Karpas-422 (cell line): Measurements from ENCODE around the gene DNAJC6. TPM values are rescaled to one million over a fixed set of nuclear protein-coding genes. Genes with fewer than 3 reads are reported as not detected.

ENCODE experiments used
- DNase-seq: peaks from one replicate; pipeline ENCODE4 v3.0.0-alpha.2; 2015
- H2AFZ ChIP-seq: fragments of 200-600 bp; sonication (generic); 2 replicates; pipeline ENCODE4 v1.6.1; 2014; ENCODE audit warnings: antibody characterized with exemption, low read length, mixed read lengths
- H3K27ac ChIP-seq: fragments of 200-600 bp; sonication (generic); 2 replicates; pipeline ENCODE4 v1.5.1; 2014; ENCODE audit warnings: mild to moderate bottlenecking, low read length, moderate library complexity
- H3K27me3 ChIP-seq: fragments of 200-600 bp; sonication (generic); 2 replicates; pipeline ENCODE4 v1.6.1; 2014; ENCODE audit warnings: low read length, mixed read lengths
- H3K36me3 ChIP-seq: fragments of 200-600 bp; sonication (generic); 2 replicates; pipeline ENCODE4 v1.6.1; 2014; ENCODE audit warnings: low read length, mixed read lengths; ENCODE audit not compliant: insufficient read depth
- H3K4me1 ChIP-seq: fragments of 200-600 bp; sonication (generic); 2 replicates; pipeline ENCODE4 v1.6.1; 2014; ENCODE audit warnings: mild to moderate bottlenecking, low read length, mixed read lengths
- H3K4me2 ChIP-seq: fragments of 200-600 bp; sonication (generic); 2 replicates; pipeline ENCODE4 v1.6.1; 2014; ENCODE audit warnings: low read length, low read depth, mild to moderate bottlenecking; ENCODE audit not compliant: poor library complexity, severe bottlenecking
- H3K4me3 ChIP-seq: fragments of 200-600 bp; sonication (generic); 2 replicates; pipeline ENCODE4 v1.5.1; 2014; ENCODE audit warnings: mild to moderate bottlenecking, antibody characterized with exemption, low read length, mixed read lengths
- H3K79me2 ChIP-seq: fragments of 200-600 bp; sonication (generic); 2 replicates; pipeline ENCODE4 v1.6.1; 2014; ENCODE audit warnings: mild to moderate bottlenecking, low read length, mixed read lengths
- H3K9ac ChIP-seq: fragments of 200-600 bp; sonication (generic); 2 replicates; pipeline ENCODE4 v1.6.0; 2014; ENCODE audit warnings: low read length
- H3K9me2 ChIP-seq: fragments of 200-600 bp; sonication (generic), shearing (Covaris generic); replicated peaks from 2 replicates; pipeline ENCODE4 v1.6.0; 2014; ENCODE audit warnings: mild to moderate bottlenecking, low read length, moderate library complexity; ENCODE audit not compliant: insufficient read depth
- H3K9me3 ChIP-seq: fragments of 300-700, 200-600 bp; sonication (generic); 2 replicates; pipeline ENCODE4 v1.6.1; 2014; ENCODE audit warnings: low read length, mixed read lengths
- H4K20me1 ChIP-seq: fragments of 200-600 bp; sonication (generic); 2 replicates; pipeline ENCODE4 v1.6.1; 2014; ENCODE audit warnings: mild to moderate bottlenecking, antibody characterized with exemption, low read length, low read depth; ENCODE audit not compliant: insufficient read depth
- total RNA-seq: library from RNA; depleted of rRNA; stranded (reverse); fragments of >200 nt; shearing (Covaris generic); gene quantifications from 2 replicates; pipeline ENCODE4 v1.2.3, GENCODE V29; 2014; ENCODE audit warnings: low replicate concordance

DNAJC6 gene
- total RNA-seq, 1 experiment from 2014 or later, result 0.37 TPM

GRCh38 chr1:65267271-65267670, 42.1 kb upstream of the DNAJC6 start:
- Histone ChIP-seq H3K79me2 (no peaks in the 10 kb centered on the region), H3K4me1 (no peaks in the 10 kb centered on the region), H4K20me1 (no peaks in the 10 kb centered on the region), H3K4me2 (no peak overlapping the region), H3K27me3 (no peaks in the 10 kb centered on the region), H3K4me3 (no peak overlapping the region), H2AFZ (no peak overlapping the region), H3K36me3 (no peaks in the 10 kb centered on the region), H3K9me2 (no peaks in the 10 kb centered on the region), H3K27ac (no peak overlapping the region), H3K9me3 (no peaks in the 10 kb centered on the region), H3K9ac (no peak overlapping the region)
- DNase-seq, result no peak

GRCh38 chr1:65267683-65268082, 41.7 kb upstream of the DNAJC6 start:
- H3K9me3 ChIP-seq, result no peaks in the 10 kb centered on the region
- no peak overlapping the region for H3K9ac ChIP-seq
- no peaks in the 10 kb centered on the region for H3K27me3 ChIP-seq
- H3K36me3 ChIP-seq, result no peaks in the 10 kb centered on the region
- no peak overlapping the region for H3K4me3 ChIP-seq
- H4K20me1 ChIP-seq, result no peaks in the 10 kb centered on the region
- no peaks in the 10 kb centered on the region for H3K79me2 ChIP-seq
- no peaks in the 10 kb centered on the region for H3K4me1 ChIP-seq
- H3K9me2 ChIP-seq, result no peaks in the 10 kb centered on the region
- no peak overlapping the region for H2AFZ ChIP-seq
- DNase-seq, result no peak
- no peak overlapping the region for H3K27ac ChIP-seq
- no peak overlapping the region for H3K4me2 ChIP-seq

- no peaks in the 10 kb centered on the region for H3K79me2 ChIP-seq
Measured at GRCh38 chr1:65269612-65270011, 39.7 kb upstream of the DNAJC6 start.

GRCh38 chr1:65276197-65276939, 33.0 kb upstream of the DNAJC6 start:
- no peak overlapping the region for H3K9ac ChIP-seq
- no peaks in the 10 kb centered on the region for H3K27me3 ChIP-seq
- H3K27ac ChIP-seq, result no peak overlapping the region
- no peak for DNase-seq
- H3K36me3 ChIP-seq, result no peaks in the 10 kb centered on the region
- H3K9me3 ChIP-seq, result no peaks in the 10 kb centered on the region
- H3K79me2 ChIP-seq, result no peaks in the 10 kb centered on the region
- no peak overlapping the region for H3K4me2 ChIP-seq
- H3K9me2 ChIP-seq, result no peaks in the 10 kb centered on the region
- no peaks in the 10 kb centered on the region for H4K20me1 ChIP-seq
- no peak overlapping the region for H3K4me3 ChIP-seq
- no peaks in the 10 kb centered on the region for H3K4me1 ChIP-seq
- no peak overlapping the region for H2AFZ ChIP-seq

More at GRCh38 chr1:65269612-65270011, 39.7 kb upstream of the DNAJC6 start:
- Histone ChIP-seq H4K20me1 (no peaks in the 10 kb centered on the region), H3K27ac (no peak overlapping the region), H3K4me3 (no peak overlapping the region), H3K9ac (no peak overlapping the region), H3K9me2 (no peaks in the 10 kb centered on the region), H3K27me3 (no peaks in the 10 kb centered on the region), H3K4me1 (no peaks in the 10 kb centered on the region), H3K9me3 (no peaks in the 10 kb centered on the region), H2AFZ (no peak overlapping the region), H3K4me2 (no peak overlapping the region), H3K36me3 (no peaks in the 10 kb centered on the region)
- no peak for DNase-seq

GRCh38 chr1:65277605-65278347, 31.6 kb upstream of the DNAJC6 start:
- H3K4me2 ChIP-seq, result no peak overlapping the region

GRCh38 chr1:65278376-65279069, 30.8 kb upstream of the DNAJC6 start:
- no peaks in the 10 kb centered on the region for H3K79me2 ChIP-seq
- H2AFZ ChIP-seq, result no peak overlapping the region
- no peaks in the 10 kb centered on the region for H3K4me1 ChIP-seq
- no peaks in the 10 kb centered on the region for H3K36me3 ChIP-seq
- H3K27ac ChIP-seq, result no peak overlapping the region
- no peaks in the 10 kb centered on the region for H4K20me1 ChIP-seq
- no peak for DNase-seq
- H3K9ac ChIP-seq, result no peak overlapping the region
- no peak overlapping the region for H3K4me3 ChIP-seq
- no peaks in the 10 kb centered on the region for H3K9me3 ChIP-seq
- H3K27me3 ChIP-seq, result no peaks in the 10 kb centered on the region
- H3K4me2 ChIP-seq, result no peak overlapping the region
- no peaks in the 10 kb centered on the region for H3K9me2 ChIP-seq

More at GRCh38 chr1:65277605-65278347, 31.6 kb upstream of the DNAJC6 start:
- Histone ChIP-seq H3K36me3 (no peaks in the 10 kb centered on the region), H3K27me3 (no peaks in the 10 kb centered on the region), H3K4me3 (no peak overlapping the region), H3K27ac (no peak overlapping the region), H3K9ac (no peak overlapping the region), H3K4me1 (no peaks in the 10 kb centered on the region), H3K79me2 (no peaks in the 10 kb centered on the region), H2AFZ (no peak overlapping the region), H3K9me2 (no peaks in the 10 kb centered on the region), H4K20me1 (no peaks in the 10 kb centered on the region), H3K9me3 (no peaks in the 10 kb centered on the region)
- DNase-seq, result no peak

GRCh38 chr1:65279070-65279779, 30.1 kb upstream of the DNAJC6 start:
- DNase-seq, result no peak
- Histone ChIP-seq H3K27ac (no peak overlapping the region), H3K79me2 (no peaks in the 10 kb centered on the region), H4K20me1 (no peaks in the 10 kb centered on the region), H3K36me3 (no peaks in the 10 kb centered on the region), H3K9ac (no peak overlapping the region), H3K9me2 (no peaks in the 10 kb centered on the region), H3K9me3 (no peaks in the 10 kb centered on the region), H3K4me3 (no peak overlapping the region), H2AFZ (no peak overlapping the region), H3K4me1 (no peaks in the 10 kb centered on the region), H3K4me2 (no peak overlapping the region), H3K27me3 (no peaks in the 10 kb centered on the region)

- Histone ChIP-seq H4K20me1 (no peaks in the 10 kb centered on the region), H3K27ac (no peak overlapping the region), H3K27me3 (no peaks in the 10 kb centered on the region), H3K9ac (no peak overlapping the region), H3K4me1 (no peaks in the 10 kb centered on the region), H3K9me2 (no peaks in the 10 kb centered on the region), H3K36me3 (no peaks in the 10 kb centered on the region), H3K4me2 (no peak overlapping the region), H2AFZ (no peak overlapping the region), H3K79me2 (no peaks in the 10 kb centered on the region), H3K4me3 (no peak overlapping the region), H3K9me3 (no peaks in the 10 kb centered on the region)
- no peak for DNase-seq
Measured at GRCh38 chr1:65281846-65282245, 27.5 kb upstream of the DNAJC6 start.
